DMS 273 treated with DMSO at 0.1 percent for 48 hours (cell line): ENCODE measurements around the gene PKIB.
"Not testable (repeated sequence)": the region's sequence is repeated elsewhere in the genome, so short reads cannot be mapped to it uniquely, and the experiment has no call there.

ENCODE experiments used
- DNase-seq: peaks from one replicate; lab custom pipeline; 2025; lab: John Stamatoyannopoulos, UW

PKIB gene

DNA sequence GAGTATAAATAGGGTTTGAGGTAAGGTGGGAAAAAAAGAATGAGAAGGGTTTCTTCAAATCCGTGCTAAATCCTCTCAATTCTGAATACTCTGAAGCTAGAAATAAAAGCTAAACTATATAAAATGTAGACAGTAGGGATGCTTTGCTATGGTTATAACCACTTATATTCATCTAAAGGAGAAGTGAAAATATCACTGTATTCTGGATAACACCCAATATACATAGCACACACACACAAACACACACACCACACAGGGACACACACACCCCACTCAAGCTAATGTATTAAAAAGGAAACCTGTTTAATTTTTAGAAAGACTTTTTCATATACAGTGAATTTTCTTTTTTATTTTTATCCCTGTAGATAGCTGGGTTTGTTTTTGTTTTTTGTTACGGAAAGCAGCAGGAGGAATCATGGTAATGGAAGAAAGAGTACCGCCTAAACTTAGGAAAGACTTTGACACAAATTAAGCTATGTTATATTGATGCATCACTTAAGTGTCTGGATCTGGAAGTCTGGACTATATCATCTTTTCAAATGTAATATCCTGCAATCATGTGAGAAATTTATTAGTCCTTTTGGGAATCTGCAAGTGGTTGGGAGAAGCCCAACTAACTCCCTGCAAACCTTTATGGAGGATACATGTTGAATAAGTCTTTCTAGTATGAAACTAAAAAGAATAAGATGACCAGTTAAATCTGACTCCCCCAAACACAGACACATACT is 100.9 kb downstream of the PKIB start:
- DNase-seq, result no peak

DNA sequence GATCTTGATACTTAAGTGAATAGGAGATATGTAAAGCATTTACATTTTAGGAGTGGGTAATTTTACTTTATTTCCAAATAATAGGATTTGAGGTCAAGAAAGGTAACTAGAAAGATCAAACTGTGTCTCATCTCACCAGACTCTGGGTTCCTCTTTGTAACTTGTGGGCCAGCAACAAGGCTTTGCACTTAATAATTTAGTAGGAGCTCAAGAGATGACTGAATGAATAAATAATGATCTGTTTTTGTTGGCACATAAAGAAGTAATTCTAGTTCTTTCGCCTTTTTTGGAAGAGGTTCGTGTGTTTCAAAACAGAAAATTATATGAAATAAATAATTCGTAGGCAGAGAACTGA is 101.9 kb downstream of the PKIB start:
- DNase-seq, result no peak

- no peak for DNase-seq
Observed at GRCh38 chr6:122712448-122713137, 102.4 kb downstream of the PKIB start.

GRCh38 chr6:122713138-122713537 is 102.9 kb downstream of the PKIB start:
- no peak for DNase-seq

DNA sequence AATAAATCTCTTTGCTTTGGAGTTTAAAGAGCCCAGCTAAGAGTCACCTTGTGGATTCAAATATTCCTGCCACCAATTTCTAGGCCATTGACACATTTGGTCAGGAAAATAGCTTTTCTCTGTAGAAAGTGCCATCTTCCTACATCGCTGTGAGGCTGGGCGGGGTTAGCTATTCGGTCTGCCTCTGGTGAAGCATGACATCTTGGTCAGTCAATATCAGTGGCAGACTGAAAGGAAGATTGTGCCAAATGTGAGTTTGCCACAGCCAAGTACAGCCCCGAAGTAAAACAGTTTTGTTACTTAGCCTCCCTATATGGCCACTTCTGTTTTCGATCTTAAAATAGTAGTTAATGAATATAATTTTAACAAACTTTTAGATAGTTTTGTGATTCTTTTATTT is 103.9 kb downstream of the PKIB start:
- no peak for DNase-seq

GRCh38 chr6:122715725-122716124 is 105.5 kb downstream of the PKIB start:
- no peak for DNase-seq

DNA sequence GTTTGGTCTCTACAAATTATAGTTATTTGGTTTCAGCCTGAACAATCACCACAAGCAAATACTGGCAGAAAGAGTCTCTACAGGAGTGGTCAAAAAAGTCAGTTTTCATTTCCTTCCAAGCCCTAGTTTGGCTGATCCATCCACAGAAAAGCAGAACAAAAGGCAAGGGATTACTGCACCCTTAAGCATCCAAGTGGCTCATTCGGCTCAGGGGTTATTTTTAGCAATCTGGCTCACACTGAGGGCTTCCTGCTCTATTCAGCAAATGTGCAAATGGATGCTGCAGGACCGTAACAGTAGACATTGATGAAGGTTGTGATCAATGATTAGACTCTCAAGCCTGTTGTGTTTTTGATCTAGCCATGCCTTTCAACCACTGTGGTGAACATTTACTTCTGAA is 107.1 kb downstream of the PKIB start:
- DNase-seq, result no peak

DNA sequence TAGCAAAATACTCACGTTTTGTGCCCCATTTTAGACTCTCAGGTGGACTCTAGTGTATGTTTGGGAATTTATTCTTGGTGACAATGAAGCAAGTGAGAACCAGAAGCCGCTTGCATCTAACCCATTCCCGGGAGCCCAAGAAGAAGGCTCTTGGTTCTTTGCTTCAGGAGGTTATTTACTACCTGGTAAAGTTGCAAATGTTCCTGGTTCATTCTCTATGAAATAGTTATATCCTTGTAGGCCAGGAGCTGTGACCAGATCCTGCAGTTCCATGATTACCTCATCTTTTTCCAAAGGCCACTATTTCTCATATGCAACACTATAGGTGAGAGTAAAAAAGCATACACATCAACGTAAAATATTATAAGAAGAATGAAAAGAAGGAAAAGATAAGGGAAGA is 108.4 kb downstream of the PKIB start:
- DNase-seq, result no peak

DNA sequence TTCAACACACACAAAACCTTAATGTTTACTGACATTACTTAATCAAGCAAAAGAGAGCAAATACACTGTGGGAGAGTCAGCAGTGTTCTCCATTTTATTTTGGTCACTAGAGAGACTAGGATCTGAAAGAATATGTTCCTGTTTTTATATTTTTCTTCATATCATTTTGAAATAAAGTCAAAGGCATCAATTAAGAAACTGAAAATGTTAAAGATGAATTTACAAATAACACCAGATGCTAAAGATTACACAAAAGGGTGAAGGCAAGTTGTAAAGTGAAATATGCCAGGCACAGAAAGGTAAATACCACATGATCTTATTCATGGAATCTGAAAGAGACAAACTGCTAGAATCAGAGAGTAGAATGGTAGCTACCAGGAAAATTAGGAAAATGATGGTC is 109.0 kb downstream of the PKIB start:
- no peak for DNase-seq

DNA sequence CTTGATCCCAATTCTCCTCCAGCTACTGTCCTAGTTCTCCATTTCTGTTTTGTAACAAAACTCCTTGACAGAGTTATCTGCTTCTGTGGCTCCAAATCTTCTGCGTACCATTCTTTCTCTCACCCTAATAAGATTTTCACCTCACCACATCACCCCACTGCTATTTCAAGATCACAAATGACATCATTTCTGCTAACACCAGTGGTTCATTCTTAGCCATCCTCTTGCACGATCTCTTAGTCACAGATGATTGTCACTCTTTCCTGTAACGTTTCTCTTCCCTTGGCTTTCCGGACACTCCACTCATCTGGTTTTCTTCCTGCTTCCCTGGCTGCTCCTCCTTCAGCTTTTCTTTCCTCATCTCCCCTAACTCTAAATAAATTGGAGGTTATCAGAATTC is 112.5 kb downstream of the PKIB start:
- DNase-seq, result no peak

DNA sequence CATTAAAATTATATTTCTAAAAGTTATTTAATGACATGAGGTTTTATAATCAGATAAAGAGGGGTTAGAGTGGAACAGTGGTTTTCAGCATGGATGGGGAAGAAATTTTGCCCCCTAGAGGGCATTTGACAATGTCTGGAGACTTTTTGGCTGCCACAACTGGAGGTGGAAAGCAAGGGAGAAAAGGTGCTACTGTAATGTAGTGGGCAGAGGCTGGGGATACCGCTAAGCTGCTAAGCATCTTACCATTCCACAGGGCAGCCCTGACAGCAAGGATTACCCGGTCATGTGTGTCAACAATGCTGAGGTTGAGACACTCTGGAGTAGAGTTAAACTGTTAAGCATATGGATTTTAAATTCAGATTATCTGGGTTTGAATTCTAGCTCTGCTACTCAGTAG is 116.4 kb downstream of the PKIB start:
- no peak for DNase-seq

DNA sequence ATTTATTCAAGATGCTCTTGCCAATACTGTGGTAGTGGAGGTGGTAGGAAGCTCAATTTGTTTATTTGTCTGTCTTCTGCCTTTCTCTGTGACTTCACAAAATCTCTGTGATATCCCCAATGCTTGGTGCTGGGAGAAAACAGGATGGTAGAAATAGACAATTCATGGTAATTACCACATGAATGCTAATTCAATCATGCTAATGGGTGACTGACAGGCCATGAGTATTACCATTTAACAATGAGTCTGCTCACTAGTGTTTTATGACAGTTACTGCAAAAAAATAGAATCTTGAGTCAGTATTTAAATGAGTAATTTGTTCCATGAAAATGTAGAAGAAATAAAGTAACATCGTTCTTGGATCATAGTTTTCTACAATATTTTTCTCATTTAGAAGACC is 117.0 kb downstream of the PKIB start:
- DNase-seq, result no peak

DNA sequence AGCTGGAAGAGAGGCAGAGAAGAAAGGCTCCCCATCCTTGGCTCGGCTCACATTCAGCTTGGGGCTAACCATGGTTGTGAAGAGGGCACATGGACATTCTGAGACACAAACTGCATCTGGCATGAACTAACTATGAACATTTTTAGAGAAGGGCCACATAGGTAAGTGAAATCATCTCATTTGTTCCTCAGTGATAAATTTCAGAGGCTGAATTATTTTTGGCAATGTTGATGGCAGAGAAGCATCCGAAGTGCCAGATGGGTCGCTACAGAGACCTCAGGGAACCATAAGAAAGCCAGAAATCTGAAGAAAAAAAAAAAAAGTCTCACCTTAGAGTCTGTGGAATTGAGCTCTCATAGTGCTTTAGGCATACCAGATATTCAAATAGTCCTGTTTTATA is 120.1 kb downstream of the PKIB start:
- no peak for DNase-seq

GRCh38 chr6:122730775-122731386 is 120.7 kb downstream of the PKIB start:
- no peak for DNase-seq

DNA sequence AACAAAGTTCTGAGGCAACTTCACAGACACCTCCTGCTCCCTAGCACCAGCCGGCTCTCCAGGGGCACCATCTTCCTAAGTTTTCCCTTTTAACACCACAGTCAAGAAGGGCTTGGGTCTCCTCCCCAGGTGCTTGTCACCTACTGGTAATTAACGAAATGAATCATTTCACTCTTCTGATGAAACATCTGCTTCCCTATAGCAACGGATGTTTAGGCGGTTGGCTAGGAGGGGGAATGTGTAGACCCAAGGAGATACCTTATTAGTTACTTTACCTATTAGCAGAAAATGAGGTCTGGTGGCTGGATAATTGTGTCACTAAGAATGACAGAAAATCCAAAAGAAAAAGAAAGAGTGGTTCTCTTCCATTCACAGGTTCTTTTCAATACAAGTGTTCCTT is 123.1 kb downstream of the PKIB start:
- no peak for DNase-seq

GRCh38 chr6:122734529-122735395 is 124.6 kb downstream of the PKIB start:
- DNase-seq, result no peak

DNA sequence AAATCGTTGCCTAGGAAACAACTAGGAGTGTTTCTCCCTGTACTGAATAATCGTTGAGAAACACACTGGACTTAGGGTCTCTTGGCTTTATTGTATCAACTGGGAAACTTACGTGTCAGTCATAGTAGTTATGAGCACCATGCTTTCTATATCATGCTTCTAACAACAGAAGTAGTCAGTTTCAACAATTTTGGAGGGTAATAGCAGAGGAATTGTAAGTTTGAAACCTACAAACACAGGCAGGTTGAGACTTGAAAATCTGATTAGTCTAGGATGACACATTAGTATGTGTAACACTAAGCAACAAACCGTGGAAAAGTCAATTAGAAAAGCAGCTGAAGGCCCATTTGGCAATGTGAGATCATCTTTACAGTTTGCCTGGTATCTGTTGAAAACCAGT is 125.4 kb downstream of the PKIB start:
- no peak for DNase-seq

- DNase-seq, result no peak
Observed at GRCh38 chr6:122736163-122736562, 126.0 kb downstream of the PKIB start.

GRCh38 chr6:122736616-122737015 is 126.4 kb downstream of the PKIB start:
- DNase-seq, result no peak

DNA sequence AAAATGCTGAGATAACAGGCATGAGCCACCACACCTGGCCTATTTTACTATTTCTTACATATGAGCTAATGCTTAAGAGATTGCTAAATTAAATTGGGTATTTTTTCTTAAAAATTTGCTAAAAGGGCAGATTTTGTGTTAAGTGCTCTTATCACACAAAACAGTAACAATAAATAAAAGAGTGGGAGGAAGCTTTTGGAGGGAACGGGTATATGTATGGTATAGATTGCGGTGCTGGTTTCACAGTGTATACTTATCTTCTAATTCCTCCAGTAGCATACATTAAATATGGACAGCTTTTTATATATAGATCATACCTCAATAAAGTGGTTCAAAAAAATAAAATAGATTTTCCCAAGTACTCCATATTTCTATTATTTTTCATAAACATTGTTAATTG is 129.9 kb downstream of the PKIB start:
- no peak for DNase-seq

DNA sequence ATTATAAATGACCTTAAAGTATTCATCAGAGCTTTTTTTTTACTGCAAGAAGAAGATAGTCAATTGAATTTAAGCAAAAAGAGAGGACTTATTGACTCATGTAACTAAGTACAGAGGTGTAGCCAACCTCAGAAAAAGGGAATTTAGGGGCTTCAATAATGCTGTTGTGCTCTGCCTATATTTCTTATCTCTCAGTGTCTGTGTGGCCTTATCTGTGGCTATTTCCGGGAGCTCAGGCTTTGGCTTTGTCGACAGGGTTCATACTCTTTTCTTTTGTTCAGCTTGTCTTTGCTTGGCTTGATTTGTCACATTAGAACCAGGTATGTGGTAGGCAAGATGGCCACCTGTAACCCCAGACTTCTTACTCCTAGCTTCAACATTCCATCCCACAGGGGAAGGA is 130.7 kb downstream of the PKIB start:
- no peak for DNase-seq

- DNase-seq, result not testable (repeated sequence)
Observed at GRCh38 chr6:122744247-122744646, 134.0 kb downstream of the PKIB start.

DNA sequence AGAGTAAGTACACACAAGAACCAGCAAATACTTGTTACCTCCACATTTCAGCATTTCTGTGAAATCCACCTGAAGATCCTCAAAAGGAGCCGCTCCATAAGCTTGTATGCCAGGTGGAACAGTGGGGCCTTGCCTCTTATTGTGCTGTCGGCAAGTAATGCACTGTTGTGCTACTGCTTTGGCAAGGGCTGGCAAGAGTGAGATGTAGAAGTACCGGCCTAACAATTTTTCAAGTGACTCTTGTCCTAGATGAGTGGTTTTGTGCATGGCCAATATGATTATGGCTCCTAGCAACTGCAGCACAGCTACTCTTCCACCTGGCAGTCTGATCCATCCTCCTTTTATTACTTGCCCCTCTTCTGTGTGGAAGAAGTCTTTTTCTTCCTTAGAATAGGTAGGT is 134.7 kb downstream of the PKIB start:
- DNase-seq, result not testable (repeated sequence)
